Measurements from ENCODE around the gene TMEM255B. TPM values are rescaled to one million over a fixed set of nuclear protein-coding genes. Genes with fewer than 3 reads are reported as not detected.
"Not testable (repeated sequence)": the region's sequence is repeated elsewhere in the genome, so short reads cannot be mapped to it uniquely, and the experiment has no call there.

The TMEM255B gene
- total RNA-seq, 2 experiments from 2014 or later: 1.1 to 1.2 TPM

- peaks cover 7% of the 10 kb centered on the region for H3K27me3 Mint-ChIP-seq
- H3K4me1 Mint-ChIP-seq: no peaks in the 10 kb centered on the region
- H3K9me3 Mint-ChIP-seq: no peaks in the 10 kb centered on the region
- no peak for DNase-seq
- H3K4me3 Mint-ChIP-seq: no peak overlapping the region
- H3K36me3 Mint-ChIP-seq: no peaks in the 10 kb centered on the region
- no peak overlapping the region for H3K27ac Mint-ChIP-seq
Observed at GRCh38 chr13:113750554-113751399, 8.2 kb upstream of the TMEM255B start.

- no peak for DNase-seq
- H3K27me3 Mint-ChIP-seq: peaks cover 7% of the 10 kb centered on the region
- no peak overlapping the region for H3K27ac Mint-ChIP-seq
Observed at GRCh38 chr13:113751491-113751890, 7.5 kb upstream of the TMEM255B start.

DNA sequence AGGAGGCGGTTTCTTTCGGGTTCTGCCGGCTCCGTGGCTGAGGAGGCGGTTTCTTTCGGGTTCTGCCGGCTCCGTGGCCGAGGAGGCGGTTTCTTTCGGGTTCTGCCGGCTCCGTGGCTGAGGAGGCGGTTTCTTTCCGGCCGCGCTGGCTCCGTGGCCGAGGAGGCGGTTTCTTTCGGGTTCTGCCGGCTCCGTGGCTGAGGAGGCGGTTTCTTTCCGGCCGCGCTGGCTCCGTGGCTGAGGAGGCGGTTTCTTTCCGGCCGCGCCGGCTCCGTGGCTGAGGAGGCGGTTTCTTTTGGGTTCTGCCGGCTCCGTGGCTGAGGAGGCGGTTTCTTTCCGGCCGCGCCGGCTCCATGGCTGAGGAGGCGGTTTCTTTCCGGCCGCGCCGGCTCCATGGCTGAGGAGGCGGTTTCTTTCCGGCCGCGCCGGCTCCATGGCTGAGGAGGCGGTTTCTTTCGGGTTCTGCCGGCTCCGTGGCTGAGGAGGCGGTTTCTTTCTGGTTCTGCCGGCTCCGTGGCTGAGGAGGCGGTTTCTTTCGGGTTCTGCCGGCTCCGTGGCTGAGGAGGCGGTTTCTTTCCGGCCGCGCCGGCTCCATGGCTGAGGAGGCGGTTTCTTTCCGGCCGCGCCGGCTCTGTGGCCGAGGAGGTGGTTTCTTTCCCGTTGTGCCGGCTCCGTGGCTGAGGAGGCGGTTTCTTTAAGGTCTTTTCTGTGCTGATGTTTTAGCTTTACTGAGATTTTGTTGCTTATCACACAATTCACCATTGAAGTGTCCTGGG lies 6.6 kb upstream of the TMEM255B start:
- DNase-seq, H3K27ac Mint-ChIP-seq, H3K4me1 Mint-ChIP-seq, H3K4me3 Mint-ChIP-seq, H3K9me3 Mint-ChIP-seq, H3K36me3 Mint-ChIP-seq: not testable (repeated sequence)
- H3K27me3 Mint-ChIP-seq: peaks cover 11% of the 10 kb centered on the region

More at GRCh38 chr13:113751491-113751890, 7.5 kb upstream of the TMEM255B start:
- no peaks in the 10 kb centered on the region for H3K9me3 Mint-ChIP-seq
- H3K36me3 Mint-ChIP-seq: no peaks in the 10 kb centered on the region
- no peaks in the 10 kb centered on the region for H3K4me1 Mint-ChIP-seq
- no peak overlapping the region for H3K4me3 Mint-ChIP-seq

GRCh38 chr13:113753171-113753570 lies 5.9 kb upstream of the TMEM255B start:
- DNase-seq: no peak
- Mint-ChIP-seq H3K4me3 (no peak overlapping the region), H3K4me1 (no peaks in the 10 kb centered on the region), H3K9me3 (no peaks in the 10 kb centered on the region), H3K27me3 (peaks cover 19% of the 10 kb centered on the region), H3K36me3 (no peaks in the 10 kb centered on the region), H3K27ac (no peak overlapping the region)

- Mint-ChIP-seq H3K27ac (no peak overlapping the region), H3K9me3 (no peaks in the 10 kb centered on the region), H3K27me3 (peaks cover 25% of the 10 kb centered on the region), H3K4me1 (peaks cover 2% of the 10 kb centered on the region), H3K36me3 (no peaks in the 10 kb centered on the region), H3K4me3 (no peak overlapping the region)
- DNase-seq: no peak
Observed at GRCh38 chr13:113754242-113754641, 4.8 kb upstream of the TMEM255B start.

DNA sequence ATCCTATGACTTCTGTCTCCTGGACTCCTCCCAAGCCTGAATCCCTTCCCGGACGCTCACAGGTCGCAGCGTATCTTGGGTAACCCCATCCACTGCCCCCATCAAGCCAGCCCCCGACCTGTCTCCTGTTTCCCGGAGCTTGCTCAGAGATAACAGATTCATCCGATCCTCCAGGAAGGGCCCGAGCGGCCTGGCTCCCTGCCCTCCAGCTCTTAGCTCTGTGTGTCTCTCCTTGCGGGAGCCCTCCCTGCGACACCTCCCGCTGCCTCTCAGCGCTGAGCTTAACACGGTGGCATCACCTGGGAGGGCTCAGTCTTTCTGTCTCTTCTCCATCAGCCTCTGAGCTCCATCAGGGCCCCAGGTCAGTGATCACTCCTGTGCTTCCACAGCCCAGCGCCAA lies 4.3 kb upstream of the TMEM255B start:
- H3K9me3 Mint-ChIP-seq: no peaks in the 10 kb centered on the region
- H3K4me3 Mint-ChIP-seq: no peak overlapping the region
- H3K36me3 Mint-ChIP-seq: no peaks in the 10 kb centered on the region
- H3K4me1 Mint-ChIP-seq: peaks cover 6% of the 10 kb centered on the region
- DNase-seq: no peak
- H3K27ac Mint-ChIP-seq: no peak overlapping the region
- peaks cover 29% of the 10 kb centered on the region for H3K27me3 Mint-ChIP-seq

GRCh38 chr13:113756441-113757097 lies 2.5 kb upstream of the TMEM255B start:
- no peaks in the 10 kb centered on the region for H3K9me3 Mint-ChIP-seq
- no peak overlapping the region for H3K4me3 Mint-ChIP-seq
- no peak for DNase-seq
- peaks cover 48% of the 10 kb centered on the region for H3K27me3 Mint-ChIP-seq
- peaks cover 9% of the 10 kb centered on the region for H3K4me1 Mint-ChIP-seq
- H3K27ac Mint-ChIP-seq: no peak overlapping the region
- no peaks in the 10 kb centered on the region for H3K36me3 Mint-ChIP-seq

GRCh38 chr13:113759525-113760137 lies 605 bp downstream of the TMEM255B start:
- Mint-ChIP-seq H3K4me3 (peak overlapping the region; percentile 83), H3K9me3 (no peaks in the 10 kb centered on the region), H3K27ac (no peak overlapping the region), H3K4me1 (peaks cover 9% of the 10 kb centered on the region), H3K36me3 (no peaks in the 10 kb centered on the region), H3K27me3 (peaks cover 61% of the 10 kb centered on the region)
- no peak for DNase-seq

DNA sequence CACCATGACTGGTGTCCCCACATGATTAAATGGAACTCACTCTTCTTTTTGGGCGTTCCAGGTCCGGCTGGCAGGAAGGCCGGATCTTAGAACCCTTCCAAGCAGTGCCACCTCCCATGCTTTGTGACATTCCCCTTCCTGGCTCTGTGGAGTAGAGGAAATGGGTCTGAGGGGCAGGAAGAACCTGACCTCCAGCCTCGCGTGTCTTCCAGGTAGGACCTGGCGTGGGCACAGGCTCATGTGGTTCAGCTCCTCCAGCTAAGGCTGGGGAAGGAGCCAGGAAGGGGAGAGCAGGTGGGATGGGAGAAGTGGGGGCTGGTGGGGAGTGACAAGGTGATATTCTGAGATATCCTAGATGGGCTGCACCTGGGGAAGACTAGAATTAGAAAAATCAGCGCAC lies 2.1 kb downstream of the TMEM255B start:
- Mint-ChIP-seq H3K4me1 (peaks cover 9% of the 10 kb centered on the region), H3K9me3 (no peaks in the 10 kb centered on the region), H3K36me3 (no peaks in the 10 kb centered on the region), H3K27me3 (peaks cover 60% of the 10 kb centered on the region), H3K4me3 (no peak overlapping the region), H3K27ac (no peak overlapping the region)
- DNase-seq: no peak

- no peak for DNase-seq
- Mint-ChIP-seq H3K27ac (no peak overlapping the region), H3K4me1 (peaks cover 9% of the 10 kb centered on the region), H3K9me3 (no peaks in the 10 kb centered on the region), H3K27me3 (peaks cover 59% of the 10 kb centered on the region), H3K4me3 (no peak overlapping the region), H3K36me3 (no peaks in the 10 kb centered on the region)
Observed at GRCh38 chr13:113762075-113762474, 3.0 kb downstream of the TMEM255B start.

GRCh38 chr13:113762538-113762937 lies 3.5 kb downstream of the TMEM255B start:
- Mint-ChIP-seq H3K4me3 (no peak overlapping the region), H3K27ac (no peak overlapping the region), H3K27me3 (peaks cover 54% of the 10 kb centered on the region), H3K4me1 (peaks cover 9% of the 10 kb centered on the region), H3K9me3 (no peaks in the 10 kb centered on the region), H3K36me3 (no peaks in the 10 kb centered on the region)
- DNase-seq: no peak

- Mint-ChIP-seq H3K27me3 (peaks cover 47% of the 10 kb centered on the region), H3K27ac (no peak overlapping the region), H3K4me3 (no peak overlapping the region), H3K9me3 (no peaks in the 10 kb centered on the region), H3K4me1 (peaks cover 9% of the 10 kb centered on the region), H3K36me3 (no peaks in the 10 kb centered on the region)
- no peak for DNase-seq
Observed at GRCh38 chr13:113763254-113763653, 4.2 kb downstream of the TMEM255B start.

- H3K27me3 Mint-ChIP-seq: peaks cover 43% of the 10 kb centered on the region
- H3K9me3 Mint-ChIP-seq: no peaks in the 10 kb centered on the region
- peaks cover 7% of the 10 kb centered on the region for H3K4me1 Mint-ChIP-seq
- H3K4me3 Mint-ChIP-seq: no peak overlapping the region
- no peak overlapping the region for H3K27ac Mint-ChIP-seq
- H3K36me3 Mint-ChIP-seq: no peaks in the 10 kb centered on the region
- no peak for DNase-seq
Observed at GRCh38 chr13:113763961-113764792, 5.2 kb downstream of the TMEM255B start.

All from activated naive CD8-positive, alpha-beta T cell treated with anti-CD3 and anti-CD28 coated beads for 36 hours (primary cell).